ENCODE results near the gene TMEM39A.

DNA sequence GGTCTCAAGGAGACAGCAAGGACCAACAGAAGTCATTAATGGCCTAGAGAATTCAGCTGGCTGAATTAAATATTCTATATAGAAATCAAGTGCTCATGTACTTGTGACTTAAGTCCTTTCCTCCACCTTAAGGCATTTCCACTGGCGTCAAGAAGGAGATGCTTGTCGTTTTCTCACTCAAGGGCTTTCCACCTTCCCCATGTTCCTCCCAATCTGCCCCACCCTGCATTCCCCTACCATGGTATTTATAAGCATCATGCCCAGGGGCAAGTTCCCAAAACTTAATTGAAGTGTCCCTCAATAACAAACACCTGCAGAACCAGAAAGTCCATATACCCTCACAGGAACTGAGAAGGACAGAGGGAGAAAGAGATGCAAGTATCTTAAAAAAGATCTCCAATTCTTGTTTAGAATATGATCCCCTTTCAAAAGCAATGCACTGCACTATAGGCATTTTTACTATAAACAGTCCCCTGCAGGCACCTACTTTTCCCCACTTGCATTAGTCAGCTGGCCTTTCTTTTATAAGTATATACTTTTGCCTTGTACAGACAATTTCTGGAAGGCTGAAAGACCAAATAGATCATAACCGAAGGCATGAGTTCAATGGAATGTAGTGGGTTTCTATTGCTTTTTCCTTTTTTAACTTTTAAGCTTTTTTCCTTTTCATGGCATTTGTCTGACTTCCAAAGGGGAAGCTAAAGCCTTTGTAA is 29.6 kb downstream of the TMEM39A start:
- TF ChIP-seq TAF1 (IDR thresholded peaks at IDR 0.05; ENCODE audit: low read depth) (no peak), FOXM1 (IDR thresholded peaks at IDR 0.05; ENCODE audit: borderline replicate concordance, low read depth) (no peak)
